ENCODE measurements around the gene PARD3B.
A peak's percentile ranks its signal among the peaks of the same experiment; 100 is the strongest.
"Not testable (repeated sequence)": the region's sequence is repeated elsewhere in the genome, so short reads cannot be mapped to it uniquely, and the experiment has no call there.

PARD3B gene

DNA sequence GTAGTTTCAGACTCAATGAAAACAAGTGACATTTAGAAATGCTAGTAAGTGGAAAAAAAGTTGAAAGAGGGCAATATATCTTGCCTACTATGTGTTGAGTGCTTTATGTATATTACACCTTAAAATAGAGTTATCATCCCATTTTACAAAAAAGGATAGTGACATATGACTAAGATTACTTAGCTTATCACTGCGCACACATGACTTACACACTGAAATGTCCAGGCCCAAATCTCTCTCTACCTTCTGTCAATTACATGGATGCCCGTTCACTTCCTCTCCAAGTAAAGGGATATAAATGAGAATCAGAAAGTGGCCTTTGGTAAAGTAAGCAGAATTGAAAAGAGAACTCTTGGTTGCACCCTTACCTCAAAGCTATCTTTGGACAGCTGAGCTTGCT is 3.6 kb upstream of the PARD3B start:
- no peak for DNase-seq

DNA sequence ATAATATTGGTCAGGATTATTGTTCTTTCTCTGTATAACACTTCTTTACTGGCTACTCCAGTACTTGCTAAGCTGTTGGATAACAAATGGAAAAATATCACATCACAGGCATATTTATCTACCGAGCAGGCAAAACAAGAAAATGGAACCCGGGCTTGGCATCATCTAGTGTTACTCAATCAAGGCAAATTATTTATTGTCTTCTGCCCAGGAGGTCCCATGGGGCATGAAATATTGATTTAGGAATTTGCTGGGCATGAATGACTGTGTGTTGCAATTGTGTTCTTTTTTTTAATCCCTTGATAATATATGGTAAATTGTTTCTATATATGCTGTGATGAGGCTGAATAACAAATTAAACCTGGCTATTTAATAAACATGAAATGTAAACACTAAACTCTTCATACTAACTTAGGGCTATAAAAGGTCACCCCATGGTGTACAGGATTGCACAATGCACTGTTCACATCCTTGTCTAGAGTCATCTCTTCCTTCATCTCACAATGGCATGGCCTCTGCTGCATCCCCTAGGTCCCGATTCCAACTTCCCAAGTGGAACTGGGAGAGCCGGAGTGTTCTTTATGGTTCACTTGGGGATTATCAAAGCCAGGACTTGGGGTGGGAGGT is 2.2 kb upstream of the PARD3B start:
- DNase-seq, result no peak

DNA sequence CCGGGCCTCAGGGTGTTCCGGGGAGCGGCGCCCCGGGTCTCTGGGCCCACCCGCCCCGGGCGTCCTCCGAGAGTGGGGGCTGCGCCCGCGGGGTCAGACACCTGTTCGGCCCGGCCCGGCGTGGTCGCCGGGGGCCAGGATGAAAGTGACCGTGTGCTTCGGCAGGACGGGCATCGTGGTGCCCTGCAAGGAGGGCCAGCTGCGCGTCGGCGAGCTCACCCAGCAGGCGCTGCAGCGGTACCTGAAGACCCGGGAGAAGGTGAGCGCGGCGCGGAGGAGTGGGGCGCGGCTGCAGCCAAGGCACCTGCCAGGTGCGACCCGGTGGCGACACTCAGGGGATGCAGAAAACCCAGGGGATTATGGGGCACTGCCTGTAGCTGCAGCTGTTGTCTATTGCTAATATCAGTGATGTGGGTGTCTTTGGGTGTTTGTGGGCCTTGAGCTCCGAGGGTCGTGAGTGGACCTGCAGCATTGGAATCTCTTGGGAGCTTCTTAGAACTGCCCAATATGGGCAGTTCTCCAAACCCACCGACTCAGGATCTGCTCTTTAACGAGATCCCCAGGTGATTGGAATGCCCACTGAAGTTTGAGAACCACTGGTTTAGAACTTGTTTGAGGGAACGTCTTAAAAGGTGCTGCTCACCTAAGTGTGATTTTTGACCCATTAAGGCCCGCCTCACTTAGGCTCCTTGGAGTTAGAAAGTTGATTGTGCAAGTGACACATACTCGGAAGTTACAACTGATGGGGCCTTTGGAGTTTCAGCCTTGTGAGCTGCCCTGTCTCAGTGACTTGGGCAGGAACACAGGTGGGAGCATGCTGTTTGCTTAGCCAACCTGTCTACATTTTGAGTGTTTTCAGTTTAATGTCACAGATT is 823 bp downstream of the PARD3B start:
- peak; percentile 59 for DNase-seq

DNA sequence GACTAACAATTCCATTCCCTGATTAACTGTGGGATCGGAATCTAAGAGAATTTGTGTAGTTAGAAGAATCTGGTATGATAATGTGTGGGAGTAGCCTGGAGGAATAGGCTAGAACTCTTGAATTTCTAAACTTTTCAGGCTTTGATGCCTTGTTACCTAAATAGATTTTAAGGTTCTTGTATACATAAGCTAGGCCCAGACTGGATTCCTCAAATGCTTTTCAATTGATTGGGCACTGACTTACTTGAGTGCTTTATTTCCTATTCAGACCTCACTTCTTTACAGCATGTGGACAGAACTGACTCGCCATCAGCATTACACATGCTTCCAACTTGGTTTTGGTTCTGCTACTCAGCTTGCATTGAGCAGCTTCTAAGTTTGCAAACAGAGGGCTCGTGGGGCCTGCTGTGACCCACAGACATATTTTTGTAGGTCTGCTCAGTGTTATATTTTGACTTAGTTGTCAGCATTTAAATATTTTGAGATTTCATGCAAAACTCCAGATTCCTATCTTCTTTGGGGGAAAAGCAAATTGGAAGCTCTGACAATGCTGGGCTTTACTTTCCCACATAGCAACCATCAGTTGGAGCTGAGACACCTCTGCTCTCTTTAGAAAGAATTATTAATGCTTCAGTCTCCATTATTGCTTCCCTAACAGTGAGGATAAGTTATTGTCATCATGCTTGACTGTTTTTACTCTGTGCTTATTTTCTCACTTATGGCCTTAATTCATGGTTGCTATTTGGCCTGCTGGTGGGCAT is 5.7 kb downstream of the PARD3B start:
- DNase-seq, result no peak

DNA sequence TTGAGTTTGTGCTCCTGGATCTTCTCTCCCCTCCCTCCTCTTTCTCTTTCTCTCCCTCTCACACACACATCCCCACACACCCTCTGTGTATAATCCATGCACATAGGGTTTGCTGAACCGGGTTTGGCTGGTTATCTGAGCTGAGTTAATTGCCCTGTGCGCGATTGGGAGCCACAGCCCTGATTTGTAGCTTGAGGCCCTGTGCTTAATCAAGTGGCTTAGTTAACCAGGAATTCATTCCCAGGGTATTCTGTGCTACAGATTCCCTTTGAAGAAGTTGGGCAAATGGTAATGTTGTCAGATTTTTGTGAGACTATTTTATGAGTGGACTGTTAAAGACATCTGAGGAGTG is 6.2 kb downstream of the PARD3B start:
- no peak for DNase-seq

DNA sequence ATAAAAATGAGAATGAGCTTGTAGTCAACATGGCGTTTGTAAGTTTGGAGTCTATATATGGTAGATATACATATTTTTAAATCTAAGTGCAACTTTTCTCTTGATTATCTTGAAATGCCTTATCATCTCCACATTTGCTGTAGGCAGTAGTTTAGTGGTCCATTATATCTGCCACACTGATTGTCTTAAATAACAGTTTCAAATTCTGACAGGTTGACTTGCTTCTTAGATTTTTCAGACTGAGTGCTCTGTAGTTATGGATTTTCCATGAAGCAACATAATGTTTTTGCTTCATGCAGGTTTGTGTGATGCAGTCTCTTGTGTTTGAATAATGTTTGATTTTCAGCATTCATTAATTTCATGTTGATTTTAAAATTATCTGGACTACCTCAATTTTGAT is 12.3 kb downstream of the PARD3B start:
- no peak for DNase-seq

DNA sequence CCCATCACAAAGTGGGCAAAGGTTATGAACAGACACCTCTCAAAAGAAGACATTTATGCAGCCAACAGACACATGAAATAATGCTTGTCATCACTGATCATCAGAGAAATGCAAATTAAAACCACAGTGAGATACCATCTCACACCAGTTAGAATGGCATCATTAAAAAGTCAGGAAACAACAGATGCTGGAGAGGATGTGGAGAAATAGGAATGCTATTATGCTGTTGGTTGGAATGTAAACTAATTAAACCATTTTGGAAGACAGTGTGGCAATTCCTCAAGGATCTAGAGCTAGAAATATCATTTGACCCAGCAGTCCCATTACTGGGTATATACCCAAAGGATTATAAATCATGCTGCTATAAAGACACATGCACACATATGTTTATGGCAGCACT is 14.1 kb downstream of the PARD3B start:
- DNase-seq, result not testable (repeated sequence)

DNA sequence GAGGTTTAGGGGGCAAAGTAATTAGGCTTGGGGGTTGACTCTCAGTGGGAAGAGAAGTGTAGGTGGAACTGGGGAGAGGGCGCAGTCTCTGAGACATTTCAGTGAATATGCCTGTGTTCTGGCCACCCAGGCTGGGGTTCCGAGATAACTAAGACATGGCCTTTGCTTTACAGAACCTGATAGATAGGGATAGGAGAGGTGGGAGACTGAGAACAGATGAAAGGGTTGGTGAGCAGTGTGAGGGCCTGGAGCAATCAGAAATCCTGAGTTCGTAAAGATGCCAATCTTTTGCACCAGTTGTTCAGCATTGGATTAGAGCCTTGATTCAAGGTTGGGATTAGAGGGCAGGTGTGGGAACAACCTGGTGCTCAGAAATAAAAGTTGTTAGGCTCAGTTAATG is 15.6 kb downstream of the PARD3B start:
- no peak for DNase-seq

DNA sequence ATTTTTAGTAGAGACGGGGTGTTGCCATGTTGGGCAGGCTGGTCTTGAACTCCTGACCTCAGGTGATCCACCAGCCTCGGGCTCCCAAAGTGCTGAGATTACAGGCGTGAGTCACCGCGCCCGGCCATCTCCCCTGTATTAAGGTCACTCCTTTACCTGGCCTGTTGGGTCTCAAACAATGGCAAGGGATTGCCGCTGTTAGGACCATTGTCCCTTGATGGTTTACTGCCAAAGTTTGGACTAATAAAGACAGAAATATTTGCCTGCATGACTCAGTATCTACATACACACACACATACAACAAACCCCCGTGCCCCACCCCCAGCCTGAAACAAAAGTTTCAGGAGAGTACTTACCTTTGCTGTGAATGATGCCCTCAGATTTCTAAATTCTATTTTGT is 16.5 kb downstream of the PARD3B start:
- no peak for DNase-seq

DNA sequence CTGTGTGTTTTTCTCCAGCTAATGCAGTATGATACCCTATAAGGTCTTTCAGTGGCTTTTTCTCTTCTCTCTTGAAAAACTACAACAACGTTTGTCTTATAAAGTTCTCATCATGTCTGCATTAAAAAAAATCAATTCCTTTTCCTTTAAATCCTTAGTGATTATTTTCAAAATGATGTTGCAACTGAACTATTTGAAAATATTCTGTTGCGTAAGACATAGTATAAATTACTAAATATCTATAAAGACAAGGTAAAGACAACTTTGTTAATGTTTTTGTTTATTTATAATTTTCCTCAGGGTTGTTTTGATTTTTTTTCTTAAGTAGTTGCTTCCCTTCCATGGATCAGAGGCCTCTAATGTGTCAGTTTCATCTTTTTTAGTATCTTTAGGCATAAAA is 21.2 kb downstream of the PARD3B start:
- DNase-seq, result no peak

DNA sequence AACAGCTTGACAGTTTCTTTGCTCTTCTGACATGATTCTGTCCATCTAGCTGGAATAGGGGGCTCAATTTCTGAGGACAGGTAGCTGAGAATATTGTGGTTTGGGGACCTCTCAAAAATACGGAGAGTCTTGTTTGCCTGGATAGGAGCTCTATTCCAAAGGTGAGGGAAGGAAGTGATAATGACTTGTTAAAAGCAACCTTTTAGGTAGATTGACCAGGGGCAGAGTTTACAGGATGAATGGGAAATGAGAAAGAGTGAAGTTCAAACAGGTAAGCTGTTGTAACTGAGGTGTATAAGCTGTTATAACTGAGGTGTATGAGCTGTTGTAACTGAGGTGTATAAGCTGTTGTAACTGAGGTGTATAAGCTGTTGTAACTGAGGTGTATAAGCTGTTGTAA is 25.1 kb downstream of the PARD3B start:
- no peak for DNase-seq

DNA sequence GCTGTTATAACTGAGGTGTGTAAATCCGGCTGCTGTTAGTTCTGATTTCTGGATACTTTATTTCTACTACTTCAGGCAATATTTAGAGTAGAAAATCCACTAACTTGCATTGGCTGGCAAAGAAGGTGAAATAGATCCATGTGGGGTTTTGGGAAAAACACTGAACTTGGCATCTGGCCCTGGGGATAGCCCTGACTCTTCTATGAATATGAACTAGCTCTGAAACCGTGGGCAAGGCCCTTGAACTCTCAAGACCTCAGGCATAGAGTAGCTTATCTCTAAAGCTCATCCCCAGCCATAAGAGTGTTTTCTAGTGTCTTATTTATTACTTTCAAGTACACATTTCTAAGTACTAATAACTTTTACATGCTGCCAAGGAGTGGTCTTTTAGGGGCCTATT is 25.8 kb downstream of the PARD3B start:
- DNase-seq, result no peak

DNA sequence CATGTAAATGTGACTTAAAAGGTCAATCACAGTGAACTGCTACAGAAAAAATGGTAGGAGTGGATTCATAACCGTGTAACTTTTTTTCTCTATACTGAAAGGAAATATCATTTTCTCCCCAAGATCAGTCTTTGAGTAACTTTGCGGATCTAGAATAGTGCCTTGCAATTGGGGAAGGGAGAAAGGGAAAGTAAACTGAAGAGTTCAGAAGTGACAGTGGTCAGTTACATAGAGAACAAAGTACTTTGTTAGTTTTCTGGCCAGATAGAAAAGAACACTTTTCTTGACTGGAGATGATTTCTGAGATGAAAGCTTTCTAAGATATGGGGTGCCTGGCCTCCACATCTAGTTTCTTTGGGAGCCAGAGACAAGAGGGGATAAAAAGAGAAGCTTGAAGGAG is 26.6 kb downstream of the PARD3B start:
- DNase-seq, result no peak

DNA sequence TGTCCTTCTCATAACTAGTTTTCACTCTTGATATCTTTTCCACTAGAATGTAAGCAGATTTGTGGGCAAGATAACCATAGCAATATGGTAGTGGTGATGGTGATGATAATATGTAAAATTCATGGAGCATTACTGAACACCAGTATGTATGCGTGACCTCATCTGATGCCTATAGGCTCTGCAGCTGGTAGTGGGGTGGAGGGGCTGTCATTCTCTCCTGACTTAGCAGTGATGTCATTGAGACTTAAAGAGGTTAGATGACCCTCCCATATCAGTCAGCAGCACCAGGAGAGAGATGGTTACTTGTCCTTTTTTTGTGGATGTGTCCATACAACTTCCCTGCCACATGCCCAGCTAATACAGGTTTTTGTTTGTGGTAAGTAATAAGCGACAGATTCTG is 27.9 kb downstream of the PARD3B start:
- no peak for DNase-seq

DNA sequence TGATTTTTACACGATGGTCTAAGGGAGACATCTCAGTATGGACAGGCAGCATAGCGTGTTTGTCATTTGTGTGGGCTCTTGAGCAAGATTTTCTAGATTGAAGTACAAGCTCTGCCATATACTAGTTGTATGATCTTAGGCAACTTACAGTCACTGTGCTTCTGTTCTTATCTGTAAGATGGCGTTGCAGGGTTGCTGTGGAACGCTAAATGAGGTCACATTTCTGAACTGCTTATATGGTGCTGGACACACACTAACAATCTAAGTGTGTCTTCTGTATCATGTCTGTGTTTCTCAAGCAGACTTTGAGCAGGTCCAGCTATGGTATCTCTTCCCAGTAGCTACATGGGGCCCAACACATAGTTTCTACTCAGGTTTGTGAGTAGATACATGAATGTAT is 29.2 kb downstream of the PARD3B start:
- no peak for DNase-seq

DNA sequence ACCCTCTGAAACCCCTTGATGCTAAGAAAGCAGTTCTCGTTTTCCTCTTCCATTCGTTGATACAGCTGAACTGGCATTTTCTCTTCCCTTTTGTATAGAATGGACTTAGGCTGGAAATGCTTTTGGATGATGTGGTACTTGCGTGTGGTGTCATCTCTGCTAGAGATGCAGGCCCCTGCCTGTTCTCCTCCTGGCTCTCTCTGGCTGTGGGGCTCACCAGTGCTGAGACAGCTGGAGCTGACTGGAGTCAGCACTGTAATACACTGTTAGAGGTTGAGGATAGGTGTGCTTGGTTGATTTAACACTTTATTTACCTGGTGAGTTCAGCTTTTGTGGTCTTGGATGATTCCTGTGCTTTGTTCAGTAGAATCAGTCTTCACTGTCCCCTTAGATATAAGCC is 30.2 kb downstream of the PARD3B start:
- no peak for DNase-seq

DNA sequence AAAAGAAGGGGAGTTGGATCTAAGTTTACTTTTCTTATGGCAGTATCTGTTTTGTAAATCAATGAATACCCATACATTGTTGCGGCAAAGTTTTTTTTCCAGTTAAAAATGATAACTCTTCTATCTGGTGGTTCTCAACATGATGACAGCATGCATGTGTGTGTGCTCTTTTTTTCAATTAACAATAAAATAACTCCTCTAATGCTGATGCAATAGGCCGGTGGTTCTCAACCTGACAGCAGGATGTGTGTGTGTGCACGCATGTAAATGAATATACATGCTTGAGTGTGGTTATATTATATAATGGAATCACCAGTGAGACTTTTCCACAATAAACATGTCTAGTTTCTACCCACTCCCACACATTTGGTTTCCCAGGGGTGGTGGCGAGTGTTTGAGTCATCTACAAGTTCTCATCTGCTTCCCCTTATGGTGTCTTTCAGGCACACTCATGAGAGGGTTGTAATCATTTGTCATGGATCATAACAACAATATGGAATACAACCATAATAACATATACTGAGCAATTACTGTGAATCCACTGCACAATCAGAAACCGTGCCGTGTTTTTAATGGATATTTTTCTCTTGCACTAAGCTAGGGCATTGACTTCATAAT is 31.2 kb downstream of the PARD3B start:
- no peak for DNase-seq

DNA sequence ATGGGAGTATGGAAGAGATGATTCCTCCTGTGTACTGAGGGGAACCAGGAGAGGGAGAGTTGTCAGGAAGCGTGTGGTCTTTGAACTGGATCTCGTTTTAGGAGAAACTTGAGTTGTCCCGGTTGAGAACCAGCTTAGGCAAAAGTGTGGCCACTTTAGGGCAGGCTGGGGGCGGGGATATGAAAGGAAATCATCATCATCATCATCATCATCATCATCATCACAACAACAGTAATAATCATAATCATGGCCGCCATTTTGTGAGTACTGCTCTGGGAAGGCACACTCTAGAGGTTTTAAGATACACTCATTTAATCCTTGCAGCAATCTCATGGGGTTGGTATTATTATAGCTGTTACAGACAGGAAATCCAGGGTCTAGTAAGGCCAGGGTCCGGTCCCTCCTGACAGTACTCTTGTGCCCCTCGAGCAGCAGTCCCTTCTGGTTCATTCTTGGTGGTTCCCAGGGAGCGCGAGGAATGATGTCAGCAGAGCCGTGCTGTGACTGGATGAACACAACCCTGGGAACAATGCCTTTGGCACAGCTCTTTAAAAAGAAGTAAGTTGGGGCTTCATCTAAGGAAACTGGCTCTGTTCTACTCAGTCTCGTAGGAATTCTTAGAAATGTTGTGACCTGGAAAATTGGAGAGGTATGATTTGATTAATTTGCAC is 33.8 kb downstream of the PARD3B start:
- no peak for DNase-seq

DNA sequence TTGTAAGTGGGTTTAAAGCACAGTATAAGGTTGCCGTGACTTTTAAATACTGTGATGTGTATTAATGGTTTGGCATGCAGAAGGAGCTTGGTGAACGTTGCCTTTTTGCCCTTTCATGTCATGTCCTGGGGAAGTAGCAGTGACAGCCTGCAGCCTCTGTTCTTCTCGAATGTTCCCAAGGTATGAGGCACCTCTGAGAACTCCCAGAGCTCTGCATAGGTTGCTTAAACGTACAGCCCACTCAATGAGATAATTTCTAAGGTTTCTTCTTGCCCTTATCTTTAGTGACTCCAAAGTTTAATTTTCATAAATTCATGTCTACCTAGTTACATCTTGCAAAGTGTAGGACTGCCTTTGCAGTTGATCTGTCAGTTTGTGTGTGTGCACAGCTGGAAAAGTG is 36.7 kb downstream of the PARD3B start:
- no peak for DNase-seq

DNA sequence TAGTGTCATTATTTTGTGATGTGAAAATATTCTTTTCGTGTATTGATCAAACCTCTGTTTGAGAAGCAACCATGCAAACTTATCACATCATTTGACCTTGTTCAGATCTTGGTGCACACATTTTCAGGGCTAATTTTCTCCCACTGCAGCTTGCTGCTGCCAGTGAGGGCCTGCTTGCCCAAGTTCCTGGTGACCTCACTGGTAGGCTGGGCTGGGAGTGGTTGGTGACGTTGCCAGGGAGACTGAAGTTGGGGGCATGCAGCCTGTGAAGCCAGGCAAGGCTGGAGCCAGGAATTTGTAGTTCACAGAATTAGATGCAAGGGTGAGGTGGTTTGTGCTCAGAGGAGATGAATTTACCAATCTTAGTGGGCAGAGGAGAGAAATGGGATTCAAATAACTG is 38.5 kb downstream of the PARD3B start:
- no peak for DNase-seq

DNA sequence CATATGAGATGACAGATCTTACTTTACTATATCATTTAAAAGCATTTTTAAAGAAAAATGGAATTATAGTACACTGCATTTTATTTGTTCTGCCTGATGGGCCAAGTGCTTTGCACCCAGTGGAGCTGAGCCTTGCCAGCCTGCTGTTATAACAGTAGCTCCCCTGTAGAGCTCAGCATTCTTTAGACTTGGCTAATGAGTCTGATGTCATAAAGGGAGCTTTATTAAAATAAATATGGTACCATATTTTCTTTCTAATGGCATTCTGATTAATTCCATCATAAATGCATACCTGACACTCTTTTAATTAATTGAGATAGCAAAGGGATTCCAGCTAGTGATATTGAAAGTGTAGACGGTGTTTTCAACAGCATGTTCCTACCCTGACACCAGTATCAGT is 40.7 kb downstream of the PARD3B start:
- no peak for DNase-seq

DNA sequence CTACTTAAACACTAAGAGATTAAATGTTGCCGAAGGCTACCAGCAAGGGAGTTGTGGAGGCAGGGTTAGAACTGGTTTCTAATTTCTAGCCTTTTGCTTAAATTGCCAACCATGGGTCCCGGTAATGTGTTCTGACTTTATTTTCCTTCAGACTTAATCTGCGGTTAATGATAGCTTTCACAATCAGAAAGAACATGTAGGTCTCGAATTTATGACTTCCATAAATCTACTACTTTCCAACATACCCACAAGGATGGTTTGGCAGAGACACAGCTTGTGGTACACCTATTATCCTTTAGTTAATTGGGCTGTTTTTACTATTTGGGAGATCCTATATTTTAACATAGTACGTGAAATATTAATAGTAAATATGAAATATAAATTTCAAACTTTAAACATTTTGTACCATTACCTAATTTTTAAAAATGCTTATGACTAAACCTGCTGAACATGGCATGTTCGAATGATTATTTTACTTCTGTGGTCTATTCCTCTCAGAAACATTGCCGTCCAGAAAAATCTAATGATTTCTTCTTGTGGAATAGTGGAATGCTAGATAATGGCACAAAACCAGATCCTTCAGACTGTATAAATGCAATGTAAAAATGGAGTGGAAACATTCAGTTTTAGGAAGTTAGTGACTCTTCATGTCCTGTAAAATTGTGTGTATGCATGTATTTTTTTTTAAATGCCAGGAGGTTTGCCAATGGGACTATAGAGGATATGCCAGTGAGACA is 41.3 kb downstream of the PARD3B start:
- no peak for DNase-seq
